ENCODE data around the gene CYSRT1. TPM values are rescaled to one million over a fixed set of nuclear protein-coding genes. Genes with fewer than 3 reads are reported as not detected.
A peak's percentile ranks its signal among the peaks of the same experiment; 100 is the strongest.

CYSRT1 gene
- total and polyA plus RNA-seq, 5 donors: 0.17 to 0.32 TPM; not detected in 3

DNA sequence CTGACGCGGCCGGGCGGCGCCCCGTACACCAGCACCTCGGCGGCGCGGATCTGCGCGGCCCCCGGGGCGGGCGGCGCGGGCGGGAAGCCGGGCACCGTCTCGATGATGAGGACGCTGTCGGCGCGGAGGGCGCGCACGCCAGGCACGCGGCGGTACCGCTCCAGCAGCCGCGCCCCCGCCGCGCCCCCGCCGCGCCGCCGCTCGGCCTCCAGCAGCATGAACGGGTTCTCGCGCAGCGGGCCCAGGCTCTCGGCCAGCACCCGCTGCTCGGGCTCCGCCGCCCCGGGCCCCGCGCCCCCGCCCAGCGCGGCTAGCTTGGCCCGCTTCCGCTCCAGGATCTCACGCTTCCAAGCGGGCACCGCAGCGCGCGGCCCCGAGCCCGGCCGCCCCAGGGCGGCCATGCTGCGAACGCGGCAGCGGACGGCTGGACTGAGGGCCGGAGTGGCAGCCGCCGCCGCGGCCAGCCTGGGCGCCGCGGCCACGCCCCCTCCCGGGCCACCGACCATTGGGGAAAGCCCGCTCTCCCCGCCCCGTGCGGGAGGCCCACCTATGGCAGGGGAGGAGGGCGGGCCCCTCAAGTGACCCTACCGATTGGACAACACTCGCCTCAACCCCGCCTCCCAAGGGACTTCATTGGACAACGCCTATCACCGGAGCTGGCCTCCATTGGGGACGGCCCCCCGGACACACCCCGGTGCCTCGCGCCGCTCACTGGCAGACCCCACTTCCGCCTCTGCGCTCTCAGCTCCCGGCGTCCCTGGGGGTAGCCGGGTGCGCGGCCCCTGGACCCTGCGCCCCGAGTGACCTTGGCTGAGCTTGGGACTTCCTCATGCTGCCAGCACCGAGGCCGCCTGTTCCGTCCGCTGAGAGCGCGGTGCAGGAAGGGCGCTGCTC, 24.4 kb upstream of the CYSRT1 start, which contains the start of gene TPRN:
Gene TPRN (minus strand): TSS at position 431 of the 894 bp plus-strand sequence. CDS start 30 bp downstream, at position 401.
- H3K4me1 ChIP-seq (ENCODE audit: control insufficient read depth, insufficient read depth, low read length): peaks cover 7% of the 10 kb centered on the region

DNA sequence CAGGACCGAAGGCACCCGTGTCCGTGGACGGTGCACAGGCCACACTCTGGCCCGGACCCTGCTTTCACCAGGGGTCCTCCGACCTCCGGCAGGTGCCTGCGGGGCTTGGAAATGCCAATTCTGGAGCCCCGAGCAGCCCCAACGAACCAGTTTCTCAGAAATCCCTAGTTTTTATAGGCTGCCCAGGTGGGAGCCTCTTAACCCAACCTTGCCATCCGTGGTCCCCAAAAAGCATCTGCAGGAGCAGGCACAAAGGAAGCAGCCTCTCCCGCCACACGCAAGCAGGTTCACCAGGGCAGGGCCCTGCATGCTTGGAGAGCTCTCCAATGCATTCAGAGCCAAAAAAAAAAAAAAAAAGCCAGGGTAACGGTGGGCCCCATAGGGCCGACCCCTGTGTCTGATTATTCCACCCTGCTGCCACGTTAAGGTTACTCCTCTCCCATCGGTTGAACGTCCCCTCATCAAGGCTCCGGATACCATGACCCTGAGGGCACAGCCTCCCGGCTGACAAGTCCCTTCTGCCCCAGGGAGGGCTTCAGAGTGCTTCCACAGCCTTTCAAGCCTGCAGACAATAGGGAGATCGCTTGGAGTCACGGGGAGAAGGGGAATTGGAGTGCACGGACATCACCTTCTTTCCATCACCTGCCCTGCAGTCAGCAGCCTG, 23.6 kb upstream of the CYSRT1 start:
- Histone ChIP-seq H3K4me1 (ENCODE audit: control insufficient read depth, insufficient read depth, low read length) (peaks cover 10% of the 10 kb centered on the region), H3K4me3 (ENCODE audit: low read length) (peak overlapping the region; percentile 49), H3K27ac (ENCODE audit: low read length) (peak overlapping the region; percentile 85), H3K27me3 (ENCODE audit: control insufficient read depth, insufficient read depth) (no peaks in the 10 kb centered on the region), H3K9me3 (ENCODE audit: control insufficient read depth, low read length) (no peaks in the 10 kb centered on the region)
- intact Hi-C loops (cut with DNase I): no loop called here
- DNase-seq (no peak), ATAC-seq (no peak)
- WGBS: 14% methylated on average over 23 of the region's 23 CpGs

More for the DNA sequence above, 24.4 kb upstream of the CYSRT1 start, which contains the start of gene TPRN:
- Histone ChIP-seq H3K27ac (ENCODE audit: low read length) (peak within 1 kb of the TSS; percentile 85), H3K4me3 (ENCODE audit: low read length) (peak within 1 kb of the TSS; percentile 78), H3K27me3 (ENCODE audit: control insufficient read depth, insufficient read depth) (no peaks in the 10 kb centered on the region), H3K9me3 (ENCODE audit: control insufficient read depth, low read length) (no peaks in the 10 kb centered on the region)
- peak; percentile 98 for ATAC-seq
- DNase-seq: peak; percentile 100
- WGBS: under 1% methylated on average over 118 of the region's 118 CpGs
- intact Hi-C loops (cut with DNase I): no loop called here

DNA sequence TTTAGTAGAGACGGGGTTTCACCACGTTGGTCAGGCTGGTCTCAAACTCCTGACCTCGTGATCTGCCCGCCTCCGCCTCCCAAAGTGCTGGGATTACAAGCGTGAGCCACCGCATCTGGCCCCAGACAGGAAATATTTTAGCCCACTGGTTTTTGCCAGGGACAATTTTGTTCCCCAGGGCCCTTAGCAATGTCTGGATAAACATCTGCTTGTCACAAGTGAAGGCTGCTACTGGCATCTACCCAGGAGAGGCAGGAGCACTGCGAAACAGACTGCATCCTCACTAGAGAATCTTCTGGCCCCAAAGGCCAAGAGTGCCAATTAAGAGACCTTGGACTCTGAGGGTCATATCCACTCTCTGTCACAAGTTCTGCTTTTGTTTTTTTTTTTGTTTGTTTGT, 22.0 kb upstream of the CYSRT1 start:
- Histone ChIP-seq H3K27ac (ENCODE audit: low read length) (no peak overlapping the region), H3K4me3 (ENCODE audit: low read length) (no peak overlapping the region), H3K9me3 (ENCODE audit: control insufficient read depth, low read length) (no peaks in the 10 kb centered on the region), H3K27me3 (ENCODE audit: control insufficient read depth, insufficient read depth) (no peaks in the 10 kb centered on the region), H3K4me1 (ENCODE audit: control insufficient read depth, insufficient read depth, low read length) (peaks cover 14% of the 10 kb centered on the region)
- ATAC-seq (no peak), DNase-seq (no peak)
- WGBS: 71% methylated on average over 8 of the region's 8 CpGs
- intact Hi-C loops (cut with DNase I): no loop called here

DNA sequence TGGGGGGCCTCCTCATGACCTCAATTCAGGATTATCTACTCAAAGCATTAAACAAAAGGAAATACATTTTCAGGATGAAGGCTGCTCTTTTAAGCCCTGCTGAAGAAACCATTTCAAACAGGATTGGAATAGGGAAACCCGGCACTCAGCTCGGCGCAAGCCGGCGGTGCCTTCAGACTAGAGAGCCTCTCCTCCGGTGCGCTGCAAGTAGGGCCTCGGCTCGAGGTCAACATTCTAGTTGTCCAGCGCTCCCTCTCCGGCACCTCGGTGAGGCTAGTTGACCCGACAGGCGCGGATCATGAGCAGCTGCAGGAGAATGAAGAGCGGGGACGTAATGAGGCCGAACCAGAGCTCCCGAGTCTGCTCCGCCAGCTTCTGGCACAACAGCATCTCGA, 20.2 kb upstream of the CYSRT1 start:
- DNase-seq (no peak), ATAC-seq (no peak)
- Histone ChIP-seq H3K27me3 (ENCODE audit: control insufficient read depth, insufficient read depth) (no peaks in the 10 kb centered on the region), H3K4me3 (ENCODE audit: low read length) (peak overlapping the region; percentile 89), H3K4me1 (ENCODE audit: control insufficient read depth, insufficient read depth, low read length) (peaks cover 14% of the 10 kb centered on the region), H3K27ac (ENCODE audit: low read length) (no peak overlapping the region), H3K9me3 (ENCODE audit: control insufficient read depth, low read length) (no peaks in the 10 kb centered on the region)
- 15% methylated on average over 21 of the region's 21 CpGs for WGBS
- intact Hi-C loops (cut with DNase I): no loop called here

DNA sequence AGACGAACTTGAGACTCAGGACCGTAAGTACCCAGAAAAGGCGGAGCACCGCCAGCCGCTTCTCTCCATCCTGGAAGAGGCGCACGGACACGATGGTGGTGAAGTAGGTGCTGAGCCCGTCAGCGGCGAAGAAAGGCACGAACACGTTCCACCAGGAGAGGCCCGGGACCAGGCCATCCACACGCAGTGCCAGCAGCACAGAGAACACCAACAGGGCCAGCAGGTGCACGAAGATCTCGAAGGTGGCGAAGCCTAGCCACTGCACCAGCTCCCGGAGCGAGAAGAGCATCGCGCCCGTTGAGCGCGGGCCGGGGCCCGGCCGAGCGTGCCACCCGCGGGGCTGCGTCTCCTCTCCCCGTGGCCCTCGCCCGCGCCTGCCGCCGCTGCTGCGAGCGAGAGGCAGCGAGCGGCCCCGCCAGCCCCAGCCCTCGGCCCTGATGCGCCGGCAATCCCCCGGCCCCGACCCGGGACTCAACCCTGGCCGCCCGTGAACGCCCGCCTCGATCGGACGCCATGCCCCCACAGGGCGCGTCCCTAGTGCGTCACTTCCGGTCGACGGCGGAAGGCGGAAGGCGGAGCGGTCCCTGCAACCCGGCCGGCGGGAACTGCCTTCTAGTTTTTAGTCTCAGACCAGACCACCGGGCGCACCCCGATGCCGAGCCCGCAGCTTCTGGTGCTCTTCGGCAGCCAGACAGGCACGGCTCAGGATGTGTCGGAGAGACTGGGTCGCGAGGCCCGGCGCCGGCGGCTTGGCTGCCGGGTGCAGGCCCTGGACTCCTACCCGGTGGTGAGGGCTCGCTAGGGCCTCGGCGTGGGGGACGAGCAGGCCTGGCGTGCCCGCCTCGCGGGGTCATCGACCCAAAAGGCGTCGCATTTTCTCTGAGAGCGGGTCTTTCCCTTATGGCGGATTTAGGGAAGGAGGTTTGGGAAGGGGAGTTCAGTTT, 19.6 kb upstream of the CYSRT1 start, which contains the start of the genes NDOR1 and TMEM203:
Gene NDOR1 (plus strand): TSS at position 575 of the 944 bp plus-strand sequence. CDS start 78 bp downstream, at position 653.
Gene TMEM203 (minus strand): TSS at position 523 of the 944 bp plus-strand sequence. CDS start 234 bp downstream, at position 289.
- Histone ChIP-seq H3K4me3 (ENCODE audit: low read length) (peak within 1 kb of the TSS; percentile 89), H3K27me3 (ENCODE audit: control insufficient read depth, insufficient read depth) (no peaks in the 10 kb centered on the region), H3K4me1 (ENCODE audit: control insufficient read depth, insufficient read depth, low read length) (peaks cover 14% of the 10 kb centered on the region), H3K27ac (ENCODE audit: low read length) (peak within 1 kb of the TSS; percentile 35), H3K9me3 (ENCODE audit: control insufficient read depth, low read length) (no peaks in the 10 kb centered on the region)
- DNase-seq: peak; percentile 92 to 97 (median 96)
- ATAC-seq: peak; percentile 74
- intact Hi-C loops (cut with DNase I): no loop called here
- under 1% methylated on average over 98 of the region's 98 CpGs for WGBS

DNA sequence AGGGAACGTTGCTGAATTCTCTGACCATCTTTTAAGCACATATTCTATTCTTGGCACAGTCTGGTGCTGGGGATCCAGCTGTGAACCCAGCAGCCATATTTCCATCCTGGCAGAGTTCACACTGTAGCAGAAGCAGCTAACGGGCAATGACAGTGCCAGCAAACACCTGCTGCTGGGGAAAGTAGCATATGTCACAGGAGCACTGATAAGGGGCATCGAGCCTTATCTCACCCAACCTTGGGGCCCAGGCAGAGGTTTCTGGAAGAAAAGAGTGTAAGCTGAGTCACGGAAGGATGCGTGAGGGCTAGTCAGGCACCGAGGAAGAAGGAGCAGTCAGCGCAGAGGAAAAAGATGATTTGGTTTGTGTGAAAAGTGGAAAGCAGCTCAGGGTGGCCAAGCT, 18.4 kb upstream of the CYSRT1 start:
- H3K4me1 ChIP-seq (ENCODE audit: control insufficient read depth, insufficient read depth, low read length): peaks cover 14% of the 10 kb centered on the region
- DNase-seq (no peak), ATAC-seq (no peak)
- intact Hi-C loops (cut with DNase I): no loop called here
- H3K4me3 ChIP-seq (ENCODE audit: low read length): peak overlapping the region; percentile 89
- 67% methylated on average over 7 of the region's 7 CpGs for WGBS
- H3K9me3 ChIP-seq (ENCODE audit: control insufficient read depth, low read length): no peaks in the 10 kb centered on the region
- no peaks in the 10 kb centered on the region for H3K27me3 ChIP-seq (ENCODE audit: control insufficient read depth, insufficient read depth)
- H3K27ac ChIP-seq (ENCODE audit: low read length): no peak overlapping the region

DNA sequence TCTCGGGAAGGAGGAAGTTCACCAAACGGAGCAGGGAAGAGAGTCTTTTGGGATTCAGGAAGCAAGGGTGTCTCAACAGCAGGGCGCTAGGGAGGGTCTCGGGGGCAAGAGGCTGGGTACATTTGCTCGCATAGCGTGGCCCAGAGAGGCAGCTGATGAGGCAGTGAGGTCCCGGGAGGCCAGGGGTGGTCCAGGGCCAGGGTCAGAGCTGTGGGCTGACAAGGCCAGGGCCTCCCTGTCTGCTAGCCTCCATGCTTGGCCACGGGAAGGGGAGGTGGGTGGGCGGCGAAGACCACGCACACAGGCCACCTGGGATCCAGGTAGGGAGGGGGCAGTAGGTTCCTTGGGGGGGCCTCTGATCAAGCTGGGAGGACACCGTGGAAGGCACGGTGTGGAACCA, 13.4 kb upstream of the CYSRT1 start:
- intact Hi-C loops (cut with DNase I): no loop called here
- ATAC-seq (no peak), DNase-seq (no peak)
- 86% methylated on average over 13 of the region's 13 CpGs for WGBS
- H3K27ac ChIP-seq (ENCODE audit: low read length): no peak overlapping the region
- H3K4me3 ChIP-seq (ENCODE audit: low read length): no peak overlapping the region
- H3K9me3 ChIP-seq (ENCODE audit: control insufficient read depth, low read length): no peaks in the 10 kb centered on the region
- H3K27me3 ChIP-seq (ENCODE audit: control insufficient read depth, insufficient read depth): no peaks in the 10 kb centered on the region
- peaks cover 4% of the 10 kb centered on the region for H3K4me1 ChIP-seq (ENCODE audit: control insufficient read depth, insufficient read depth, low read length)

DNA sequence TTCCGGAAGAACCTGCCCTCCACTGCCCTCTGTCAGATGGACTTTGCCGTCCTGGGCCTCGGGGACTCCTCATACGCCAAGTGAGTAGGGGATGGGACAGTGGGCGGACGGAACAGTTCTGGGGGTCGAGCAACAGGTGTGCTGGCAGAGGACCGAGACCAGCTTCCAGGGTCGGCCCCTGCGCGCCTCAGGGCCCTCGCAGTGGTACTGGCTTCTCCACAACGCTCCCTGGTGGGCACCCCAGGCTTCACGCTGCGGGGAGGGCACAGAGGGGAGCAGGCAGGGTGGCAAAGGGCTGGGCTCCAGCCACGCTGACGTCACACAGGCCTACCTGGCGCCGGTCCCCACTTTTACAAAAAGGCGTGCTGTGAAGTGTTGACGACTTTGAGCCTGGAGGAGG, 12.5 kb upstream of the CYSRT1 start:
- Histone ChIP-seq H3K4me3 (ENCODE audit: low read length) (no peak overlapping the region), H3K9me3 (ENCODE audit: control insufficient read depth, low read length) (no peaks in the 10 kb centered on the region), H3K4me1 (ENCODE audit: control insufficient read depth, insufficient read depth, low read length) (no peaks in the 10 kb centered on the region), H3K27me3 (ENCODE audit: control insufficient read depth, insufficient read depth) (no peaks in the 10 kb centered on the region), H3K27ac (ENCODE audit: low read length) (no peak overlapping the region)
- DNase-seq: peak in 1 of 3 donors; percentile 47
- 83% methylated on average over 21 of the region's 21 CpGs for WGBS
- ATAC-seq: no peak
- intact Hi-C loops (cut with DNase I): no loop called here

DNA sequence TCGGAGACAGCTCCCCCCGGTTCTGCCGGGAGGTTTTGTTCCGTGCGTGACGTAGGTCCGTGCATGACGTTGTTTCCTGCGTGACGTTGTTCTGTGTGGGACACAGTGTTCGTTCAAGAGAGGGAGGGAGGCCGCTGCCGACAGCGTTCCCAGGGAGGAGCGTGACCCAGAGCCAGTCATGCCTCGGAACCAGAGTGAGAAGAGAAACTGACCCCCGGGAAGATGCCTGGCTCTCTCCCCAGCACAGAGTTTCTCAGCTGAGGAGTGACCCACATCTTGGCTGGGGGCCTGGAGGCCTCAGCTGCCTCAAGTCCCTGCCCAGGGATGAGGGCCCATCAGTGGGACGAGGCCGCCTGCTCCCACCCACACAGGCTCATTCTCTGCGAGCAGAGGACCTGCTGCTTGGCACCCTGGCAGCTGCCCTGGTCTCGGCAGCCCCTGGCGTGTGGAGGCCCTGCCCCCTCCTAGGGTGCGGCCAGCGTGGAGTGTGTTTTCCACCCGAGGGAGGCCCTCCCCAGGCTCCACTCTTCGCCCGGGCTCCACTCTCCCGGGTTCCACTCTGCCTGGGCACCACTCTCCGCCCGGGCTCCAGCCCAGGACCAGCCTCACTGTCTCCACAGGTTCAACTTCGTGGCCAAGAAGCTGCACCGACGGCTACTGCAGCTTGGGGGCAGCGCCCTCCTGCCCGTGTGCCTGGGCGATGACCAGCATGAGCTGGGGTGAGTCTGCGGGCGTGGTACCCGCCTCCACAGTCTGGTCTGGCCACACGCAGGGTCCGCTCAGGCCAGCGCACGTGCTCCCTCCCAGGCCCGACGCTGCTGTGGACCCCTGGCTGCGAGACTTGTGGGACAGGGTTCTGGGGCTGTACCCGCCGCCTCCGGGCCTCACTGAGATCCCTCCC, 11.6 kb upstream of the CYSRT1 start:
- 88% methylated on average over 49 of the region's 49 CpGs for WGBS
- Histone ChIP-seq H3K9me3 (ENCODE audit: control insufficient read depth, low read length) (no peaks in the 10 kb centered on the region), H3K27me3 (ENCODE audit: control insufficient read depth, insufficient read depth) (no peaks in the 10 kb centered on the region), H3K4me1 (ENCODE audit: control insufficient read depth, insufficient read depth, low read length) (no peaks in the 10 kb centered on the region), H3K4me3 (ENCODE audit: low read length) (no peak overlapping the region), H3K27ac (ENCODE audit: low read length) (no peak overlapping the region)
- no peak for ATAC-seq
- intact Hi-C loops (cut with DNase I): no loop called here
- DNase-seq: no peak

DNA sequence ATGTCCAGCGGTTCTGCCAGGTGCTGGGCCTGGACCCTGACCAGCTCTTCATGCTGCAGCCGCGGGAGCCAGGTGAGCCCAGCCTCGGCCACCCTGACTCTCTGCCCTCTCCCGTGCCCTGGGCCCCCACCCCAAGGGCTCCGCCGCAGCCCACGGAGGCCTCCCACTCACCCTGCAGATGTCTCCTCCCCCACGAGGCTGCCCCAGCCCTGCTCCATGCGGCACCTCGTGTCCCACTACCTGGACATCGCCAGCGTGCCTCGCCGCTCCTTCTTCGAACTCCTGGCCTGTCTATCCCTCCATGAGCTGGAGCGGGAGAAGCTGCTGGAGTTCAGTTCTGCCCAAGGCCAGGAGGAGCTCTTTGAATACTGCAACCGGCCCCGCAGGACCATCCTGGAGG, 10.4 kb upstream of the CYSRT1 start:
- Histone ChIP-seq H3K4me1 (ENCODE audit: control insufficient read depth, insufficient read depth, low read length) (no peaks in the 10 kb centered on the region), H3K9me3 (ENCODE audit: control insufficient read depth, low read length) (no peaks in the 10 kb centered on the region), H3K4me3 (ENCODE audit: low read length) (no peak overlapping the region), H3K27me3 (ENCODE audit: control insufficient read depth, insufficient read depth) (no peaks in the 10 kb centered on the region), H3K27ac (ENCODE audit: low read length) (no peak overlapping the region)
- intact Hi-C loops (cut with DNase I): no loop called here
- DNase-seq: no peak
- ATAC-seq: no peak
- WGBS: 93% methylated on average over 19 of the region's 19 CpGs

Measured in right cardiac atrium (tissue), 5 donors.